ENCODE data around the gene CHPF. TPM values are rescaled to one million over a fixed set of nuclear protein-coding genes. Genes with fewer than 3 reads are reported as not detected.

CHPF gene
- total RNA-seq, 1 experiment from 2014 or later: 17.5 TPM

DNA sequence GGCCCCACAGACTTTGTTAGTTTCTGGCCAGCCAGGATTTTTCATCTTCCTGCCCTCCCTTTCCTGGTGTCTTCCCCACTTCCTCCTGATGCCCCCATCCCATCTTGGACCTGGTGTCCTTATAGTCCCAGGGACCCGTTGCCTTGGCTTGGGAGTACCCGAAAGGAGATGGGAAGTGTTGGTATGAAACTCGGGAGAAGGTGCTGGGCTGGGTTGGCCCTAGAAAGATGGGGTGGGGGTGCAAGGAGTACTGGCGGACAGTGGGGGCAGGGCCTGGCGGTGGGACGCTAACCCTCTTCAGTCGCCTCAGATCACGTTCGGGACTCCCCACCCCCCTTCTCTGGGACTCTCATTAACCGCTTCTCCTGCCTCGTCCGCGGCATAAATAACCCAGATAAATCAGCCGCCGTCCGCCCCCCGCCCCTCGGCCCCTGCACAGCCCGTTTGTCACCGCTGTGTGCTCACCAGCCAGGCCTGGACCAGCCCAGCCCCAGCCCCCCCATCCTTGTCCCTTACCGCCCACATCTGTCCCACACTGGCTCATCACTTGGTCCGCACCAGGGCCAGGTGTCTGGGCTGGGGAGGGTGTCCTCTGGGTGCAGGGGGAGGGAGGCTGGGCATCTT is 33.0 kb downstream of the CHPF start:
- no peak for ATAC-seq
- peak overlapping the region in 1 of 2 experiments; percentile 49; a peak in 2 of 4 replicates for H3K4me3 ChIP-seq (ENCODE audit: low read depth in 2 of 2, low read length in 2 of 2)
- intact Hi-C loops (cut with micrococcal nuclease; ENCODE audit: unreplicated experiment): no loop called here
- H3K27ac ChIP-seq (ENCODE audit: low read length): no peak overlapping the region
- ChIA-PET POLR2A (no interaction called here), CTCF (interaction anchor here (0.6 to 3.0 kb wide), 18 partner anchors 8 to 430 kb away, joined by 3 to 27 read pairs (median 5); partner anchors contain the start of gene GMPPA)
- H3K4me1 ChIP-seq (ENCODE audit: control insufficient read depth, insufficient read depth, low read length): peaks cover 22% of the 10 kb centered on the region
- no TSS peak for BruUV-seq (replicated peaks)
- TF ChIP-seq POLR2AphosphoS5 (IDR thresholded peaks at IDR 0.05; ENCODE audit: low read depth, low read length): no peak
- TF ChIP-seq TCF7L2 (IDR thresholded peaks at IDR 0.05; ENCODE audit: low read depth, low read length): no peak
- TF ChIP-seq SIN3A (IDR thresholded peaks at IDR 0.05; ENCODE audit: borderline replicate concordance, insufficient read depth, low read depth, low read length): no peak
- H3K9me3 ChIP-seq (ENCODE audit: control insufficient read depth, insufficient read depth, low read depth, low read length): no peaks in the 10 kb centered on the region
- in situ Hi-C loops (cut with HindIII; ENCODE audit: low pct_unique_long_range_greater_than_20kb, low sequenced_read_pairs): no loop called here
- H3K27me3 ChIP-seq (ENCODE audit: control insufficient read depth, insufficient read depth, low read length): no peaks in the 10 kb centered on the region; the same call in 1 of the 2 replicates
- no peaks in the 10 kb centered on the region for H3K36me3 ChIP-seq (ENCODE audit: control insufficient read depth, insufficient read depth, low read length)
- DNase-seq (ENCODE audit: low read depth, low spot score): no peak

- H3K36me3 ChIP-seq (ENCODE audit: control insufficient read depth, insufficient read depth, low read length): no peaks in the 10 kb centered on the region
- no peak for DNase-seq (ENCODE audit: low read depth, low spot score)
- peak; percentile 91 for ATAC-seq
- H3K27ac ChIP-seq (ENCODE audit: low read length): no peak overlapping the region
- peaks cover 22% of the 10 kb centered on the region for H3K4me1 ChIP-seq (ENCODE audit: control insufficient read depth, insufficient read depth, low read length)
- TF ChIP-seq, protein P1, sequence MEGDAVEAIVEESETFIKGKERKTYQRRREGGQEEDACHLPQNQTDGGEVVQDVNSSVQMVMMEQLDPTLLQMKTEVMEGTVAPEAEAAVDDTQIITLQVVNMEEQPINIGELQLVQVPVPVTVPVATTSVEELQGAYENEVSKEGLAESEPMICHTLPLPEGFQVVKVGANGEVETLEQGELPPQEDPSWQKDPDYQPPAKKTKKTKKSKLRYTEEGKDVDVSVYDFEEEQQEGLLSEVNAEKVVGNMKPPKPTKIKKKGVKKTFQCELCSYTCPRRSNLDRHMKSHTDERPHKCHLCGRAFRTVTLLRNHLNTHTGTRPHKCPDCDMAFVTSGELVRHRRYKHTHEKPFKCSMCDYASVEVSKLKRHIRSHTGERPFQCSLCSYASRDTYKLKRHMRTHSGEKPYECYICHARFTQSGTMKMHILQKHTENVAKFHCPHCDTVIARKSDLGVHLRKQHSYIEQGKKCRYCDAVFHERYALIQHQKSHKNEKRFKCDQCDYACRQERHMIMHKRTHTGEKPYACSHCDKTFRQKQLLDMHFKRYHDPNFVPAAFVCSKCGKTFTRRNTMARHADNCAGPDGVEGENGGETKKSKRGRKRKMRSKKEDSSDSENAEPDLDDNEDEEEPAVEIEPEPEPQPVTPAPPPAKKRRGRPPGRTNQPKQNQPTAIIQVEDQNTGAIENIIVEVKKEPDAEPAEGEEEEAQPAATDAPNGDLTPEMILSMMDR (IDR thresholded peaks at IDR 0.05): peak; percentile 94
- TF ChIP-seq REST (IDR thresholded peaks at IDR 0.05; ENCODE audit: insufficient read depth in 1 of 2, low read depth in 2 of 2, low read length in 1 of 2): no peak
- TF ChIP-seq POLR2AphosphoS5 (IDR thresholded peaks at IDR 0.05; ENCODE audit: low read depth, low read length): peak; percentile 45; the same call in 1 of the 2 replicates
- H3K9me3 ChIP-seq (ENCODE audit: control insufficient read depth, insufficient read depth, low read depth, low read length): no peaks in the 10 kb centered on the region
- peak overlapping the region; percentile 33 to 49 for H3K4me3 ChIP-seq (ENCODE audit: low read depth in 2 of 2, low read length in 2 of 2)
- intact Hi-C loops (cut with micrococcal nuclease; ENCODE audit: unreplicated experiment) (no loop called here), in situ Hi-C loops (cut with HindIII; ENCODE audit: low pct_unique_long_range_greater_than_20kb, low sequenced_read_pairs) (no loop called here)
- ChIA-PET CTCF (interaction anchor here (0.6 to 3.0 kb wide), 22 partner anchors 8 to 429 kb away, joined by 3 to 27 read pairs (median 5); partner anchors contain the start of genes DNPEP and GMPPA), POLR2A (no interaction called here)
- no peaks in the 10 kb centered on the region; the same call in 1 of the 2 replicates for H3K27me3 ChIP-seq (ENCODE audit: control insufficient read depth, insufficient read depth, low read length)
- no TSS peak for BruUV-seq (replicated peaks)
Observed at GRCh38 chr2:219509780-219510511, 33.7 kb downstream of the CHPF start.

Measured in Panc1 (cell line).